Hematopoietic multipotent progenitor cell treated with erythropoietin and hydrocortisone succinate and interleukin-3 and kit ligand, for 6 days (in vitro differentiated cells): ENCODE measurements around the gene DSCAM.
"Not testable (repeated sequence)": the region's sequence is repeated elsewhere in the genome, so short reads cannot be mapped to it uniquely, and the experiment has no call there.

Experiments used
- DNase-seq: peaks from one replicate; pipeline ENCODE4 v3.0.0-alpha.2; 2015

DSCAM gene

DNA sequence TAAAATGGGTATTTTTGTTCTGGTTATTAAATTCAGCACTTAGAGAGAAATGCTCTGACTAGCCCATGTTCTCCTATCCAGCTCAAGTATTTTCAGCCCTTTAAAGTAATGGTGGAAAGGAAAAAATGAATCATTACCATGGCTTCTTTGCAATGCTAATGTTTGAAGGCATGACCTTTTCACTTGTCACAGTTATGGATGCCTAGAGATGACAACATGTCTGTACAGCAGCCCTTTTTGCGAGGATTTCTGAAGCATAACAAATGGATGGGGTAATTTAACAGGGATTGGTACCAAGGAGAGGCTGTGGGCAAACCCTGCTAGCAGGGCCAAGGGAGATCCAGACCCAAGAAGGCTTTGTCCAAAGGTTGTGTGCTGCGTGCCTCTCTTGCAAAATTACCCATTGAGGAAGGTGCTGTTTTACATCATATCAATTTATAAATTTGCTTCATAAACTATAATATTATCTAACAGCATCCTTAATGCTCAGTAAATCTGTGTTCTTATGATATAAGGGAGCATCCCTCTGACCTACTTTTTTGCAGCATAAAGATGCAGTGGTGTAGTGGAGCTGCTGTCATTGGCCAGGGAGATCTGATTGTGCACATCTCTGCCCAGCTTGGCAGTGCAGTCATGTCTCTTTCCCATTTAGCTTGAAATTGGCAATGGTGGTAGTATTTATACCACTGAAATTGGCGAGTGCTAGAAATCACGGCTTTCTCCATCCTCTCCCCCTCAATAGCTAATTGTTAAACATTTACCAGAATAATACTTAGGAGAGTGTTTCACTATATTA lies 652.6 kb downstream of the DSCAM start:
- no peak for DNase-seq

DNA sequence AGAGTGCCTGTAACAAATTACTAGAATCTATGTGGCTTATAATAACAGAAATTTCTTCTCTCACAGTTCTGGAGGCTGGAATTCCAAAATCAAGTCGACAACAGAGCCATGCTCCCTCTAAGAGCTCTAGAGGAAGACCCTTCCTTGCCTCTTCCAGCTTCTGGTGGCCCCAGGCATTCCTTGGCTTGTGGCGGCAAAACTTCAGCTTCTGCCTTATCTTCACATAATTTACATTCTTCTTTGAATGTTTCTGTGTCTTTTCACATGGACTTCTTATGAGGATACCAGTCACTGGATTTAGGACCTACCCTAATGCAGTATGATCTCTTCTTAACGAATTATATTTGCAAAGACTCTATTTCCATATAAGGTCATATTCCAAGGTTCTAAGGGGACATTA lies 655.3 kb downstream of the DSCAM start:
- no peak for DNase-seq

- no peak for DNase-seq
Observed at GRCh38 chr21:40191196-40191595, 655.8 kb downstream of the DSCAM start.

- no peak for DNase-seq
Observed at GRCh38 chr21:40187946-40188654, 658.9 kb downstream of the DSCAM start.

- DNase-seq = no peak
Observed at GRCh38 chr21:40187244-40187643, 659.7 kb downstream of the DSCAM start.

- no peak for DNase-seq
Observed at GRCh38 chr21:40186045-40186444, 660.9 kb downstream of the DSCAM start.

DNA sequence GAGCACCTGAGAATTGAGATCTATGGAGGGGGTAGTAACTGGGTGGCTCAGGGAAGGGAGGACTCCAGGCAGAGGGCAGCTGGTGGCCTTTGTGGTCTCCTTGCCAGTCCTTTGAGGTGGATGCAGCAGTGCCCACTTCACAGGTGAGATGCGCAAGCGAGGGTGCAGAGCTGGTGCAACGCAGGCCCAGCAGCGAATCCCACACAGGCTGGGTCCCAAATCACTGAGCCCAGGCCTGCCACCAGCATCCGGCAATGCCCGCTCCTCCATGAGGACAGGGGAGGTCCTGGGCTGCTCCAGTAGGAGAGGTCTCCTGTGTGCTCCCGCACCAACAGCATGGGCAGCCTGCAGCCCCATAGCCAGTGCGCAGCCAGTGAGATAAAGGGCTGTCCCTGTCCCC lies 661.8 kb downstream of the DSCAM start:
- DNase-seq = no peak

GRCh38 chr21:40182491-40182890 lies 664.5 kb downstream of the DSCAM start:
- not testable (repeated sequence) for DNase-seq

DNA sequence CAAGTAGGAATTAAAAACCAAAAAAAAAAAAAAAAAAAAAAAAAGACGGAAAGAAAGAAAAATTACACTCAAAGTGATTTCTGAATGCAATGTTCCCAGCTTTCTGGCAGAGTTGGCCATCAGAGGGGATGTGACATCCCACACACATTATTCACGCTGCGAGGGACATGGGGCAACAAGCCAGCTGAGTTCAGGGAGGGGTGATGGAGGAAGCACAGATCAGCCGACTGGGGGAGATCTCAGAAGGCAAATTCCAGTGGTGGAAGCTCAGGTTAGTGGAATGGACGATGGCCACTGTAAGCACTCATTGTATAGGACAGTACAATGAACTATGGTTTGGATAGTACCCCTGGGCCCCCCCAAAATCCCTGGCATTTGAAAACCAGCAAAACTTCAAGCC lies 667.8 kb downstream of the DSCAM start:
- DNase-seq = no peak

DNA sequence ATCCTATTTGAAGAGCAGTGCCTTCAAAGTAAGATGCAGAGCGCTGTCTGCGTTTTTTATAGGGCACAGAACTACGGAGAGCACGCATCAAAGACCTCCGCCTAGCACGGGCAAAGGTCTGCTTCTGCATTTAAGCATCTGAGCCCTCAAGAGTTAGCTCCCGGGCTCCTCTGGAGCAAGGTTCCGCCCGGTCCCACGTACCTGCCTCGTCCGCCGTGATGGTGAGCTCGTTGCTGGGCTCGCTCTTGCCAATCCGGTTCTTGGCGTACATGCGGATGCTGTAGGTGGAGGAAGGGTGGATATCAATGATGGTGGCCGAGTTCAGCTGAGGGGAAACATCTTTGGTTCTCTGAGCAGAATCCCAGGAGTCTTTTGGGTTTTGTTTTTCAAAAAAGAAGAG lies 668.2 kb downstream of the DSCAM start:
- DNase-seq = no peak

GRCh38 chr21:40177979-40178378 lies 669.0 kb downstream of the DSCAM start:
- DNase-seq = no peak

DNA sequence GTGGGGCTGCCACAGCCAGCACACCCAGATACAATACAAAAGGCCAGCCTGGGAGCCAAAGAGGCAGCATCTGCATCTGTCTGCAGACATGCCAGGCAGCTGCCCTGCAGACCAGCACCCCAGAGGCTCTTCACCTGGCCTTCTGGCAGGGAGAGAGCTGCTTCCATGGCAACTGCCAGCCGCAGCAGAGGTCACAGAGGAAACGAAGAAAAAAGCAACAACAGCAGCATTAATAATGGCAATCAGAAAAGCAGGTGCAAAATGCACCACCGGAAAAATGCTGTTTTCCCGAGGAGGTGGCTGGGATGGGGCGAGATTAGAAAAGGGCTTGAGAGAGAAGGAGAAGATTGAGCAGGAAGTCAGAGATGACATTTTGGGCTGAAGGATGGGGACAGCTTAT lies 670.2 kb downstream of the DSCAM start:
- DNase-seq = no peak

DNA sequence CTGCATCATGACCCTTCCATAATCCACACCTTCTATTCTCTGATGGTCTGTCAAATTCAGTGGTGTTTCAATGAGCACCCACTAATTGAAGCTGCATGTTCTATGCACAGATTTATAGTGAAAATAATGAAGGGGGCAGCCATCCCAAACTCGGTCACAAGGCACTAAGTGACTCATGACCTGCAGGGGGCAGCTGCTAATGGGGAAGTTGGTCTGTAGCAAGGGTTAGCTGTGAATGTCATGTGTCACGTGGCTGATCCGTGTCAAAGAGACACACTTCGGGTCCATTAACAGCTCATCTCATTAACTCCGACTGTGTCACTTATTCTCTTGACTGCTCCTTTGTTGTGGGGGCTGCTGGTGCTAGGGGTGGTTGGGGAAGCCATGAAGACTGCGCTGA lies 673.1 kb downstream of the DSCAM start:
- peak; percentile 1 for DNase-seq

- DNase-seq = no peak
Observed at GRCh38 chr21:40169971-40170370, 677.0 kb downstream of the DSCAM start.

DNA sequence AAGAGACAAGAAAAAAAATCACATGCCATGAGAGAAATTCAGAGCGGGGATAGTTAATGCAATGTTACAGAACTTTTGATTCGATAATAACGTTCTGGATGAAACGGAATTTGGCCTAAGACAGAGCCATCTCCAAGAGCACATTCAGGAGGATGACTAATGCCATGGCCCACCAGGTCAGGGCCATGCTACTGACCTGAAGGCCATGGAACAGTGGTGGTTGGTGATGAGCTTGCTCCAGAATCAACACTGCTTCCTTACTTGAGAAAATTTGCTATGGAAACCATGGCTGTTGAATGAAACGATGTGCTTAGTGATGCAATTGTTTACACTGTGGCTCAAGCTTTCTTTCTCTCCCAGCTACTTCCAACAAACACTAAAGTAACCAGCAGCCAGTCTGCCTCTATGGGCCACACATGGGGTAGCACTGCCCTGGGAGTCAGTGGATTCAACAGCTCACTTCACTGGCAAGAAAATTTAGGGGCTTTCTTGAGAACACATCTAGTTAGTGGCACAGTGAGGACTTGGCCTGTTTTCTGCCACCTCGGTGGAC lies 680.6 kb downstream of the DSCAM start:
- no peak for DNase-seq

DNA sequence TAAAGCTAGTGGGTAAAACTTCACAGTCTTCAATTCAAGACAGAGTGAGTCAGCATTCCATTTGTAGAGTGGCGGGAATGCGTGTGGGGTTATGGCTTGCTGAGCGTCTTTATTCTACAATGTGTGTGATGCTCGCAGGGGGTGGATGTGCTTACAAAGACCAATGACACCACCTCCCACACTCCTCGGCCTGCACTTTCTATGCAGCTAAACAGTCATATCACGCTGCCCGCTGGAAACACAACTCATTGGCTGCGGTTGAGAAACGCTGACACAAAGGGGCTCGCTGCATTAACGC lies 681.2 kb downstream of the DSCAM start:
- DNase-seq = no peak

- DNase-seq = no peak
Observed at GRCh38 chr21:40164905-40165772, 681.8 kb downstream of the DSCAM start.

DNA sequence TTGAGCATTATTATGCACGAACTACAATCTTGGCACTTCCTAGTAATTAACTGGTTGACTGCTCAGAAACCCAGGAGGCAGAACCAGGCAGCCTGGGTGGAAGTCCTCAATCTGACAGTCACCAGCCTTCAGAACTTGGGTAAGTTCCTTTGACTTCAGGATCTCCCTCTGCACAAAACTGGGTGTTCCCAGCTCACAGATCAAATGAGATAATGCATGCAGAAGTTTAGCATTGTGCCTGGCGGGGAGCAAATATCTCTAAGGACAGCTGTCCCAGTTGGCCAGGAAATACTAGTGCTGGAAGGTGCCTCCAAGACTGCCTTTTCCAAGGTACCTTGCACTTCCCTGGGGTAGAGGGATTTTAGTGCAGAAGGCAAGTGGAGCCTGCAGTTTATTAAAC lies 684.9 kb downstream of the DSCAM start:
- no peak for DNase-seq

GRCh38 chr21:40160911-40161310 lies 686.0 kb downstream of the DSCAM start:
- no peak for DNase-seq

- DNase-seq = no peak
Observed at GRCh38 chr21:40158366-40158765, 688.6 kb downstream of the DSCAM start.

DNA sequence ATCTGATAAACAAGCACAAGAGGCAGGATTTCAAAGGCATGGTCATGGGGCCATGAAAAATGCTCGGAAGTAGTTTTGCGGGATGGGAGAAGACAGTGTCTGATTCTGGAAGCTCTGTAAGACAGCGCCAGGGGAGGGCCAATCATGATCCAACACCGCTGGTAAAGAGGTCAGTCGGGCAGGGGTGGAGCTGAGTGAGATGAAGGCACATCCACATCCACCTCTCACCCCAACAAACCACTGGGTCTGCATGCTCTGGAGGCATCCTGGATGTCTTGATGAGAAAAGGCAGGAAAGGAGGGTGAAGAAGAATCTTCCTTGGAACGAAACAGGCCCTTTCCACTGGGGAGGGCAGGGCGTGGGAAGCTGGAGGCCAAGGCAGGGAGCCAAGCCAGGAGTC lies 691.4 kb downstream of the DSCAM start:
- no peak for DNase-seq

GRCh38 chr21:40153351-40153750 lies 693.6 kb downstream of the DSCAM start:
- DNase-seq = no peak

GRCh38 chr21:40152476-40152875 lies 694.5 kb downstream of the DSCAM start:
- no peak for DNase-seq

DNA sequence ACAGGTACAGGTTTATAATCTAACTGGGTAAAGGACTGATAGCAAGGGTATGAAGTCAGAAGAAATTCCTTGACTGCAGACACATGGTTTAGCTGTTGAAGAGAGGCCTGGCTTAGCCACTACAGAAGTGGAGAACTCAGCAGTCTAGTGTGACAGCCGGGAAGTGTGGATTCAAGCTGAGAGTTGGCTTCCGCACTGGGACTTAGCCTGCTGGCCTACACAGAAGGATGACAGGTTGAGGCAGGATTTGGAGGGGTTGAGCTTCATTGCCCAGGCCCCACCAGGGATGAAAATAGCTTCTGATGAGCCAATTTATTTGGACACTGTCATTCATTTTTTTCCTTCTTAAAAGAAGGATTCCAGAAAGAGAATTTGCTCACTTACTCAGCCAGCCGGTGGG lies 695.3 kb downstream of the DSCAM start:
- DNase-seq = no peak
